WTC11 (cell line): ENCODE data around the gene PIGK.
"Not testable (repeated sequence)": the region's sequence is repeated elsewhere in the genome, so short reads cannot be mapped to it uniquely, and the experiment has no call there.

Source experiments
- ATF6 ChIP-seq: sonication (generic); formaldehyde crosslinking; IDR thresholded peaks from 2 replicates; pipeline ENCODE4 v1.8.1; 2023; ENCODE audit warnings: mild to moderate bottlenecking, missing genetic modification reagents
- NR1H2 ChIP-seq: sonication (generic); formaldehyde crosslinking; IDR thresholded peaks from 2 replicates; pipeline ENCODE4 v1.9.0; 2021; ENCODE audit warnings: mild to moderate bottlenecking, moderate library complexity, missing genetic modification reagents
- ZNF232 ChIP-seq: sonication (generic); formaldehyde crosslinking; IDR thresholded peaks from 2 replicates; pipeline ENCODE4 v1.8.0; 2022; ENCODE audit warnings: mild to moderate bottlenecking, missing genetic modification reagents
- ZNF671 ChIP-seq: fragments of 250-450 bp; sonication (Bioruptor Pico); IDR thresholded peaks from 2 replicates; pipeline ENCODE4 v1.8.0; 2021; ENCODE audit warnings: mild to moderate bottlenecking
- TF ChIP-seq, protein P1 (sequence below): fragments of 200-600 bp; IDR thresholded peaks from 2 replicates; pipeline ENCODE4 v1.8.0; 2022; ENCODE audit warnings: antibody characterized with exemption

DNA sequence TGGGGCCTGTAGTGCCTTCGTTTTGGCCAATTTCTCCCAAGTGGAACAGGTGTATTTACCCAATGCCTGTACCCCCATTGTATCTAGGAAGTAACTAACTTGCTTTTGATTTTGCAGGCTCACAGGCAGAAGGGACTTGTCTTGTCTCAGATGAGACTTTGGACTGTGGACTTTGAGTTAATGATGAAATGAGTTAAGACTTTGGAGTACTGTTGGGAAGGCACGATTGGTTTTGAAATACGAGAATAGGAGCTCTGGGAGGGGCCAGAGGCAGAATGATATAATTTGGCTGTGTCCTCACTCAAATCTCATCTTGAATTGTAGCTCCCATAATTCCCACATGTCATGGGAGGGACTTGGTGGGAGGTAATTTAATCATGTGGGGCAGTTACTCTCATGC lies 59.5 kb downstream of the PIGK start:
- not testable (repeated sequence) for TF ChIP-seq NR1H2, ATF6, ZNF232, ZNF671 (CRISPR knock-in tag)
- TF ChIP-seq, protein P1, sequence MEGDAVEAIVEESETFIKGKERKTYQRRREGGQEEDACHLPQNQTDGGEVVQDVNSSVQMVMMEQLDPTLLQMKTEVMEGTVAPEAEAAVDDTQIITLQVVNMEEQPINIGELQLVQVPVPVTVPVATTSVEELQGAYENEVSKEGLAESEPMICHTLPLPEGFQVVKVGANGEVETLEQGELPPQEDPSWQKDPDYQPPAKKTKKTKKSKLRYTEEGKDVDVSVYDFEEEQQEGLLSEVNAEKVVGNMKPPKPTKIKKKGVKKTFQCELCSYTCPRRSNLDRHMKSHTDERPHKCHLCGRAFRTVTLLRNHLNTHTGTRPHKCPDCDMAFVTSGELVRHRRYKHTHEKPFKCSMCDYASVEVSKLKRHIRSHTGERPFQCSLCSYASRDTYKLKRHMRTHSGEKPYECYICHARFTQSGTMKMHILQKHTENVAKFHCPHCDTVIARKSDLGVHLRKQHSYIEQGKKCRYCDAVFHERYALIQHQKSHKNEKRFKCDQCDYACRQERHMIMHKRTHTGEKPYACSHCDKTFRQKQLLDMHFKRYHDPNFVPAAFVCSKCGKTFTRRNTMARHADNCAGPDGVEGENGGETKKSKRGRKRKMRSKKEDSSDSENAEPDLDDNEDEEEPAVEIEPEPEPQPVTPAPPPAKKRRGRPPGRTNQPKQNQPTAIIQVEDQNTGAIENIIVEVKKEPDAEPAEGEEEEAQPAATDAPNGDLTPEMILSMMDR = not testable (repeated sequence)
